Calu3 (cell line): ENCODE data around the gene CD99L2. TPM values are rescaled to one million over a fixed set of nuclear protein-coding genes. Genes with fewer than 3 reads are reported as not detected.

Experiments used
- BruUV-seq: library from RNA; stranded (reverse); fragments of 400-500 nt; replicated peaks from 2 replicates; lab custom pipeline; 2021; lab: Mats Ljungman, UMichigan
- CTCF ChIA-PET: fragments of 300-600 bp; sonication (Branson Sonifier 250); formaldehyde crosslinking; loops from one replicate; lab custom pipeline; 2022; ENCODE audit warnings: antibody characterized with exemption; lab: Charles Lee
- DNase-seq: peaks from one replicate; pipeline ENCODE4 v3.0.0; 2022
- H3K27ac Mint-ChIP-seq: one replicate; pipeline ENCODE4 v1.8.0; 2022; ENCODE audit warnings: mixed read lengths; ENCODE audit not compliant: unreplicated experiment
- H3K27me3 Mint-ChIP-seq: one replicate; pipeline ENCODE4 v1.8.0; 2022; ENCODE audit warnings: mixed read lengths; ENCODE audit not compliant: unreplicated experiment
- H3K36me3 Mint-ChIP-seq: one replicate; pipeline ENCODE4 v1.8.0; 2022; ENCODE audit warnings: mild to moderate bottlenecking, moderate library complexity, mixed read lengths; ENCODE audit not compliant: insufficient read depth, unreplicated experiment
- H3K4me1 Mint-ChIP-seq: one replicate; pipeline ENCODE4 v1.8.0; 2022; ENCODE audit warnings: mild to moderate bottlenecking, low read depth, mixed read lengths; ENCODE audit not compliant: unreplicated experiment
- H3K4me3 Mint-ChIP-seq: one replicate; pipeline ENCODE4 v1.8.0; 2022; ENCODE audit warnings: mild to moderate bottlenecking, low read depth, moderate library complexity, mixed read lengths; ENCODE audit not compliant: unreplicated experiment
- H3K9me3 Mint-ChIP-seq: one replicate; pipeline ENCODE4 v1.8.0; 2022; ENCODE audit warnings: low read depth, mixed read lengths; ENCODE audit not compliant: unreplicated experiment
- intact Hi-C: fragments of 100-400 bp; cut with micrococcal nuclease; formaldehyde crosslinking; loops from one replicate; pipeline ENCODE4 v1.10.0; 2022; ENCODE audit not compliant: unreplicated experiment
- total RNA-seq: library from RNA; stranded (reverse); gene quantifications from 2 replicates; pipeline ENCODE4 v1.2.3, GENCODE V29; 2022
- TF ChIP-seq, protein P1 (sequence below): fragments of 200-600 bp; IDR thresholded peaks from one replicate; pipeline ENCODE4 v1.8.0; 2022; ENCODE audit warnings: antibody characterized with exemption; ENCODE audit not compliant: unreplicated experiment

Gene CD99L2
- total RNA-seq, 1 experiment from 2014 or later, result 21.1 TPM

DNA sequence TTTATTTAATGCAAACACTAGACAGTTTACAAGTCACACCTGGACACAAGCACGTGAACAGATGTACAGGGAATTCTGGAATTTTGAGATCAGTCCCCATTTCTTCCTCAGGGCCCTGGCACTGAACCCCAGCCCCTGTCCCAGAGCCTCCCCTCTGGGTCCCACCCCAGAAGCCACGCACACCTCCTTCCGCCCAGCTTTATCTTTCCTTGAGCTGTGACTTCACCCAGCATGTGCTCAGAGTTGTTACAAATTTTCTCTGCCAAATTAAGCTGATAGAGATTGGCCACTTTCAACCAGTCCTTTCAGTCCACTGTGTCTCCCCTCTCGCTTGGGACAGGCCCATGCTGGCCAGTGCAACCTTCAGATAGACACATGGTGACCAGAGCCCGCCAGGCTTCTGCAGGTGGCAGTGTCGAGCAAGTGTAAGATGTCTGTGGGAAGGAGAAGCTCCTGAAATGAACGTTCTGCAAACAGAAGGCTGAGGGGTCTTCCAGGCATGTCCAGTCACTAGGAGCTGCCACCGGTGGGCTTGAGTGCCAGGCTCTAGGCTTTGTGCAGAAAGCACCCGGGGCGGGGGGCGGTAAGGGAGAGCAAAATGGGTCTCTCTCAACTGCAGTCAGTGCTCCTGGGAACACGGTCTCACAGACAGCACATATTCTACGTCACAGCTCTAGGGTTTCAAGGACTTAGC is 132.0 kb downstream of the CD99L2 start:
- H3K4me1 Mint-ChIP-seq, result no peaks in the 10 kb centered on the region
- TF ChIP-seq, protein P1, sequence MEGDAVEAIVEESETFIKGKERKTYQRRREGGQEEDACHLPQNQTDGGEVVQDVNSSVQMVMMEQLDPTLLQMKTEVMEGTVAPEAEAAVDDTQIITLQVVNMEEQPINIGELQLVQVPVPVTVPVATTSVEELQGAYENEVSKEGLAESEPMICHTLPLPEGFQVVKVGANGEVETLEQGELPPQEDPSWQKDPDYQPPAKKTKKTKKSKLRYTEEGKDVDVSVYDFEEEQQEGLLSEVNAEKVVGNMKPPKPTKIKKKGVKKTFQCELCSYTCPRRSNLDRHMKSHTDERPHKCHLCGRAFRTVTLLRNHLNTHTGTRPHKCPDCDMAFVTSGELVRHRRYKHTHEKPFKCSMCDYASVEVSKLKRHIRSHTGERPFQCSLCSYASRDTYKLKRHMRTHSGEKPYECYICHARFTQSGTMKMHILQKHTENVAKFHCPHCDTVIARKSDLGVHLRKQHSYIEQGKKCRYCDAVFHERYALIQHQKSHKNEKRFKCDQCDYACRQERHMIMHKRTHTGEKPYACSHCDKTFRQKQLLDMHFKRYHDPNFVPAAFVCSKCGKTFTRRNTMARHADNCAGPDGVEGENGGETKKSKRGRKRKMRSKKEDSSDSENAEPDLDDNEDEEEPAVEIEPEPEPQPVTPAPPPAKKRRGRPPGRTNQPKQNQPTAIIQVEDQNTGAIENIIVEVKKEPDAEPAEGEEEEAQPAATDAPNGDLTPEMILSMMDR, result no peak
- DNase-seq, result no peak
- no peaks in the 10 kb centered on the region for H3K9me3 Mint-ChIP-seq
- H3K36me3 Mint-ChIP-seq, result peaks cover 25% of the 10 kb centered on the region
- no peaks in the 10 kb centered on the region for H3K27me3 Mint-ChIP-seq
- CTCF ChIA-PET, result no interaction called here
- no peak overlapping the region for H3K27ac Mint-ChIP-seq
- BruUV-seq, result no TSS peak
- intact Hi-C loops, result no loop called here
- no peak overlapping the region for H3K4me3 Mint-ChIP-seq

DNA sequence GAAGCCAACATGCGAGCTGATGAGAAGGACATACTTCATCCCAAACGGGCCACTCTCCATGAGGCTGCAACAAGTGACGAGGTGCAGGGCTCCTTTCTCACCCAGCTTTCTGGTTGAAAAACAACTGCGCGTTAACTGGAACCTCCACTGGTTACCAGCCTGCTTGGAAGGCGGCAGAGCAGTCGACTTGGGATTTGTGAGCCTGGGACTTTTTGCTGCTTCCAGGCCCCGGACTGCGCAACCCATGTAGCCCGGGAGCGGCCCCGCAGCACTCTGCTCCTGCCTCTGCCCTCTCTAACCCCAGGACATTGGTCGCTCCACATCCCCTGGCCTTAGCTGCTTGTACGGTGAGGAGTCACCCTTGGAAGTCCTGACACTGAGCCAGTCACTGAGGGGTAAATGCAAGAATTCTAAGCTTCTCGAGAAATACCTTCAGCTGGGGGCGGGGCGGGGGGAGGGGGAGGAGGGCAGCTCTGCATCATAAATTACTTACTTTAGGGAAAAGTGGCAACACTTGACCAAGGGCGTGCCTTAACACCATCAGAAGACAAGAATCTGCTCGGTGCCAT is 132.6 kb downstream of the CD99L2 start:
- Mint-ChIP-seq H3K4me3 (no peak overlapping the region), H3K4me1 (no peaks in the 10 kb centered on the region), H3K27ac (no peak overlapping the region), H3K27me3 (no peaks in the 10 kb centered on the region), H3K36me3 (peaks cover 25% of the 10 kb centered on the region), H3K9me3 (no peaks in the 10 kb centered on the region)
- CTCF ChIA-PET, result no interaction called here
- no peak for DNase-seq
- TF ChIP-seq, protein P1, result no peak
- intact Hi-C loops, result no loop called here
- BruUV-seq, result no TSS peak

DNA sequence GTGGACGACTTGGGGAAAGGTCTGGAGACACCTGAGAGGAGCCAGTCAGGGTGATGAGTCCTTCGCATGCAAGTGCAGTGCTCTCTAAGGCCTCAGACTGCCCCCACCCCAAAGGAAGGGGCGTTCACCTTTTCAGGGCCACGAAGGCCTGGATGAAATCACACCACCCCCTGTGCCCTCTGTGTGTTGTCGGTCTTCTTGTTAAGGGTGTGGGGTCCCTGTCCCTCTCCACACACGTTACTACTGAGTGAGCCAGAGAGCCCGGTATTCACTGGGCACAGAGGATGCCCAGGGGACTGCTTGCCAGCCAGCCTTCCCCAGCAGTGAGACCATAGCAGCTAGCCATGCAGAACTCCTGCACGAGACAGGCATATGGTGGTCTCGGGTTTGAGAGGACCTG is 133.2 kb downstream of the CD99L2 start:
- Mint-ChIP-seq H3K27me3 (no peaks in the 10 kb centered on the region), H3K36me3 (peaks cover 25% of the 10 kb centered on the region), H3K27ac (no peak overlapping the region), H3K4me1 (no peaks in the 10 kb centered on the region), H3K4me3 (no peak overlapping the region), H3K9me3 (no peaks in the 10 kb centered on the region)
- intact Hi-C loops, result no loop called here
- CTCF ChIA-PET, result no interaction called here
- no TSS peak for BruUV-seq
- no peak for DNase-seq
- TF ChIP-seq, protein P1, result no peak

DNA sequence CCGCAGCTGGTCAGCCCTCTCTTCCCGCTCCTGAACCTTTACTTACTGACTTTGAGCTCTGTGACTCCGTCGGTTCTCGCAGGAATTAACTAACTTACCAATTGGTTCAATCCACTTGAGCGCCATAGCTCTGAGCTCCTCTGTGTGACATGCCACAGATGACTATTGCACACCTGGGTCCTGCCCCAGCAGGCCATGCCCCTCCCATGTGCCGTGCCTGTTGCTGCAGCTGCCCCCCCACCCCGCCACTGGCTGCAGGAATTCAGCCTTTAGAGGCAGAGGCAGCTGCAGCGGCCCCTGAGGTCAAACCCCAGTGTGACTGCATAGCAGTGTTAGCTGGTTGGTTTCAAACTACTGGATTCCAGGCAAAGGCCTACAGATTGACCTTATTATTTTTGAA is 134.7 kb downstream of the CD99L2 start:
- Mint-ChIP-seq H3K27me3 (no peaks in the 10 kb centered on the region), H3K27ac (no peak overlapping the region)

More for the DNA sequence above, 134.7 kb downstream of the CD99L2 start:
- intact Hi-C loops, result no loop called here
- no peaks in the 10 kb centered on the region for H3K9me3 Mint-ChIP-seq
- H3K36me3 Mint-ChIP-seq, result peaks cover 24% of the 10 kb centered on the region
- BruUV-seq, result no TSS peak
- TF ChIP-seq, protein P1, result no peak
- no peak for DNase-seq
- H3K4me3 Mint-ChIP-seq, result no peak overlapping the region
- no peaks in the 10 kb centered on the region for H3K4me1 Mint-ChIP-seq
- CTCF ChIA-PET, result no interaction called here
